AG04449 (cell line): ENCODE results near the gene KIF26A.

Experiments used
- CTCF ChIA-PET: fragments of 350-600 bp; formaldehyde crosslinking; extraction: SDS; loops from one replicate; lab custom pipeline; 2021; ENCODE audit warnings: antibody characterized with exemption; lab: Yijun Ruan, JAX
- POLR2A ChIA-PET: fragments of 400-600, 350-600 bp; formaldehyde crosslinking; extraction: SDS; loops from one replicate; lab custom pipeline; 2020; ENCODE audit warnings: antibody characterized with exemption, inconsistent platforms; lab: Yijun Ruan, JAX
- DNase-seq: peaks from one replicate; pipeline ENCODE4 v3.0.0-alpha.2; 2010; ENCODE audit warnings: low read depth, low spot score
- H3K4me3 ChIP-seq: 2 replicates; pipeline ENCODE4 v1.5.1; 2011; ENCODE audit warnings: low read depth, mild to moderate bottlenecking, control low read depth, low read length
- TF ChIP-seq, protein P1 (sequence below): IDR thresholded peaks from one replicate; pipeline ENCODE4 v1.5.1; 2011; ENCODE audit warnings: mild to moderate bottlenecking, moderate library complexity, low read length, control low read depth, inconsistent platforms; ENCODE audit not compliant: insufficient read depth; ENCODE audit errors: missing control alignments

The KIF26A gene

DNA sequence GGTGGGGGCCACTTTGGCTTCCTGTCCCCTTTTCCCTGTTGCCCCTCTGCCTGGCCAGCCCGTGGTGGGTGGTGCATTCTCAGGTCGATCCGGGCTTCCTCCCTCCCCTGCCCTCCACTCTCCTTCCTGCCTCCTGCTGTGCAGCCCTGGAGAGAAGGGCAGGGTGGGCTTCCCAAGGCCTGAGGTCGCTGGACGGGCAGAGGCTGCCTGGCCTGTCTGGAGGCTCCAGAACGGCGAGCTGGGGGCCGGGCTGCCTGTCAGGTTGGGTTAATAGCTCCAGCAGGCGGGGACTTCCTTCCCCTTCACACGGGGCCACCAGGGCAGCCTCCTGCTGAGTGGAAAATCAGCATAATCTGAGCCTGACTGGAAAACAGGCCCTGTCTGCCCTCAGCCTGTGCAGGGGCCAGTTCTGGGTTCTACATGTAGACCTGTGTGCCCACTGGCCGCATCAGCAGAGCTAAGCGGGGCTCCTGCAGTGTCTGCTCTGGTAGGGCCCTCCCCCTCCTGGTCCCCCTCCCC is 11.3 kb downstream of the KIF26A start:
- no peak overlapping the region for H3K4me3 ChIP-seq
- POLR2A ChIA-PET, result no interaction called here
- no peak for DNase-seq
- TF ChIP-seq, protein P1, sequence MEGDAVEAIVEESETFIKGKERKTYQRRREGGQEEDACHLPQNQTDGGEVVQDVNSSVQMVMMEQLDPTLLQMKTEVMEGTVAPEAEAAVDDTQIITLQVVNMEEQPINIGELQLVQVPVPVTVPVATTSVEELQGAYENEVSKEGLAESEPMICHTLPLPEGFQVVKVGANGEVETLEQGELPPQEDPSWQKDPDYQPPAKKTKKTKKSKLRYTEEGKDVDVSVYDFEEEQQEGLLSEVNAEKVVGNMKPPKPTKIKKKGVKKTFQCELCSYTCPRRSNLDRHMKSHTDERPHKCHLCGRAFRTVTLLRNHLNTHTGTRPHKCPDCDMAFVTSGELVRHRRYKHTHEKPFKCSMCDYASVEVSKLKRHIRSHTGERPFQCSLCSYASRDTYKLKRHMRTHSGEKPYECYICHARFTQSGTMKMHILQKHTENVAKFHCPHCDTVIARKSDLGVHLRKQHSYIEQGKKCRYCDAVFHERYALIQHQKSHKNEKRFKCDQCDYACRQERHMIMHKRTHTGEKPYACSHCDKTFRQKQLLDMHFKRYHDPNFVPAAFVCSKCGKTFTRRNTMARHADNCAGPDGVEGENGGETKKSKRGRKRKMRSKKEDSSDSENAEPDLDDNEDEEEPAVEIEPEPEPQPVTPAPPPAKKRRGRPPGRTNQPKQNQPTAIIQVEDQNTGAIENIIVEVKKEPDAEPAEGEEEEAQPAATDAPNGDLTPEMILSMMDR, result no peak
- CTCF ChIA-PET, result interaction anchor here (0.7 kb wide), 1 partner anchor 415 kb away, joined by 3 read pairs; no protein-coding TSS in a partner anchor

DNA sequence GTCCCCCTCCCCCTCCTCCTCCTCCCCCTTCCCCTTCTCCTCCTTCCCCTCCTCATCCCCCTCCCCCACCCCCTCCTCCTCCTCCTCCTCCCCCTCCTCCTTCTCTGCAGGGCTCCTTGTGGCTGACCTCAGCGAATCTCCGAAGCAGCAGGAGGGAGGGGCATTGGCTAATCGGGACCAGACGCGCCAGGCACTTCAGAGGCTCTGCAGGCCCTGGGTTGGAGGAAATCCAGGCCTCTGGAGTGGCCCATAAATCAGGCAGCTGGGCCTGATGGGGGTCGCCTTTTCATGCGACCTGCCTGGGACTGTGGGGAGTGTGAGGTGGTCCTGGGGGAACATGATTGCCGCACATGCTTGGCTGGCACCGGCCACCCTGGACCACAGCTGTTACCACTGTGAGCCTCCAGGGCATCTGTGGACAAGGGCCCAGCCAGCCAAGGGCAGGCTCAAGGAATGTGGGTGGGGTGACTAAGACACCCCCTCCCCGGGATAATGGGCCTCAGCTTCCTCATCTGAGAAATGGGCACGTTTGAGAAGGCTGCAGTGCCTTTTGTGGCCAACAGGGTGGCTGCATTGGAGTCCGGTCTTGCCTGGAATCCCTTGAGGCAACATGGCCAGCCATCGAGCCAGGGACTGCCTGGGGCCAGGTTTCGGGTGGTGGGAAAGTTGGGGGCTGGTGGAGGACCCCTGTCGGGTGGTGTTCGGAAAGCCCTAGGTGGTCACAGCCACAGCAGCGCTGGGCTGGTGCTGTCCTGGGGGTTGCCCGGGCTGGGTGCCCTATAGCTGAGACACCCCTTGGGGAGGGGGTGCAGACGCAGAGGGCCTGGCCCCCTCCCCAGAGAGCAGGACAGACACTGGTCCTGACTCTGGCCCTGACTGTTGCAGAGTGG is 12.0 kb downstream of the KIF26A start:
- no peak overlapping the region for H3K4me3 ChIP-seq
- POLR2A ChIA-PET, result no interaction called here
- no peak for DNase-seq
- CTCF ChIA-PET, result no interaction called here
- TF ChIP-seq, protein P1, result no peak

DNA sequence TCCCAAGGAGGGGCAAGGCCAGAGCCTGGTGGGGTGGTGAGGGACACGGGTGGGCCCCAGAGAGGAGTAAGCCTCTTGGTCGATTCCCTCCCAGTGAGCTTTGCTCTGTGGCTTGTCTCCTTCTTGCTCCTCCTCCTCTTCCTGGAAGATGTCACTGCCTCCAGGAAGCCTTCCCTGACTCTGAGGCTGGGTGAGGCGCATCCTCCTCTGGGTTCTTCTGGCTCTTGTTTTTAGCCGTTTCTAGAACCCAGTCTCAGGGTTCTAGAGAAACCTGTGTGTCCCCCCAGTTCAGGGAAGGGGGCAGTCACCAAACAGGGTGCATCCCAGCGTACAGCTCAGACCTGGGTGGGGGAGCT is 12.6 kb downstream of the KIF26A start:
- ChIA-PET CTCF (no interaction called here), POLR2A (no interaction called here)
- DNase-seq, result no peak
- TF ChIP-seq, protein P1, result no peak
- H3K4me3 ChIP-seq, result no peak overlapping the region

DNA sequence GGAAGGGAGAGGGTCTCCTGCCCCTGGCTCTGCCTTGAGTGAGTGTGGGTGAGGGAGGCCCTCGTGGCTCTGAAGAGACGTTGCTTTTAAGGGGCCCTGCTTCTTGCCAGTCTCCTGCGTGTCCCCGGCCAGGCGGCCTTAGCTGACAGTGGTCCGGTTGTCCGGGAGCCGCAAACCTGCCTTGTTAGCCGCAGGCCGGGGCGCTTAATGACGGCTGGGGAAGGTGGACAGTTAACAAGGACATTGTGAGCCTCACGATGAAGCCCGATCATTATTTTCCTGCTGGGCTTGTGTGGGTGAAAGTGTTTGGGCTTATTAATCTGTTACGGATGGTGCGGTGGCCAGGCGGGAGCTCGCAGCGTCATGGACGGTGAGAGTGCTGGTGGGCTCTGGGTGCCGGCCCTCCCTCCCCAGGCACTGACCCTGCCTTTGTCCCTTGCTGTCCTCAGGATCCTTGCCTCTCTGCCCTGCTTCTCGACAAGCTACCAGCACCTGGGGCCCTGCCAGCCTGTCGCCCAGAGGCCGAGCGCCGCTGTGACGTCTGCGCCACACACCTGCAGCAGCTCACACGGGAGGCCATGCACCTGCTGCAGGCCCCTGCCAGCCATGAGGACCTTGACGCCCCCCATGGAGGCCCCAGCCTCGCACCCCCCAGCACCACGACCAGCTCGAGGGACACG is 13.3 kb downstream of the KIF26A start:
- ChIA-PET POLR2A (no interaction called here), CTCF (no interaction called here)
- H3K4me3 ChIP-seq, result no peak overlapping the region
- no peak for DNase-seq
- TF ChIP-seq, protein P1, result no peak

DNA sequence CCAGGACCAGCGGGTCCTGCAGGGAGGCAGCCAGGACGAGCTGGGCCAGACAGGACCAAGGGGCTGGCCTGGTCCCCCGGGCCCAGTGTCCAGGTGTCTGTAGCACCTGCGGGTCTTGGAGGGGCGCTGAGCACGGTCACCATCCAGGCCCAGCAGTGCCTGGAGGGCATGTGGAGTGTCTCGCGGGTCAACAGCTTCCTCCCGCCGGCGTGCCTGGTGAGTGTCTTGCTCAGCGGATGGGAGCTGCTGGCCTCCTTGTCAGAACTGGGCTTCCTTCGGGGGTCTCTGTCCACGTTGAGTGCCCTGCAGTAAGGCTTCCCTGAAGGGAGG is 13.8 kb downstream of the KIF26A start:
- H3K4me3 ChIP-seq, result no peak overlapping the region
- CTCF ChIA-PET, result no interaction called here
- TF ChIP-seq, protein P1, result no peak
- DNase-seq, result no peak
- POLR2A ChIA-PET, result no interaction called here
